Neural cell (in vitro differentiated cells): ENCODE data around the gene INHA. TPM values are rescaled to one million over a fixed set of nuclear protein-coding genes. Genes with fewer than 3 reads are reported as not detected.

ENCODE experiments used
- H2AFZ ChIP-seq: fragments of 200-600, 300-800 bp; sonication (generic), shearing (Covaris generic); 2 replicates; pipeline ENCODE4 v1.6.0; 2014; ENCODE audit warnings: low read depth, mild to moderate bottlenecking, antibody characterized with exemption, low read length, moderate library complexity
- H3F3A ChIP-seq: fragments of 200-600 bp; shearing (Covaris generic); 2 replicates; pipeline ENCODE4 v1.6.1; 2016; ENCODE audit warnings: mild to moderate bottlenecking, moderate library complexity, mixed read lengths, antibody characterized with exemption, low read length; ENCODE audit not compliant: insufficient read depth, poor library complexity, severe bottlenecking
- H3K27ac ChIP-seq: fragments of 200-600, 300-800 bp; sonication (generic), shearing (Covaris generic); 2 replicates; pipeline ENCODE4 v1.5.1; 2014; ENCODE audit warnings: mild to moderate bottlenecking, low read length, moderate library complexity
- H3K27me3 ChIP-seq: fragments of 300-800, 200-600 bp; sonication (generic), shearing (Covaris generic); 2 replicates; pipeline ENCODE4 v1.6.0; 2014; ENCODE audit warnings: mild to moderate bottlenecking, low read depth, low read length, moderate library complexity; ENCODE audit not compliant: insufficient read depth
- H3K36me3 ChIP-seq: fragments of 300-800, 200-600 bp; sonication (generic), shearing (Covaris generic); 2 replicates; pipeline ENCODE4 v1.5.1; 2014; ENCODE audit warnings: mild to moderate bottlenecking, antibody characterized with exemption, low read length, moderate library complexity; ENCODE audit not compliant: insufficient read depth
- H3K4me2 ChIP-seq: fragments of 300-800, 200-600 bp; sonication (generic), shearing (Covaris generic); 2 replicates; pipeline ENCODE4 v1.6.0; 2014; ENCODE audit warnings: mild to moderate bottlenecking, low read length
- H3K4me3 ChIP-seq: fragments of 300-800, 200-600 bp; sonication (generic), shearing (Covaris generic); 2 replicates; pipeline ENCODE4 v1.5.1; 2014; ENCODE audit warnings: mild to moderate bottlenecking, low read length, moderate library complexity
- H3K79me2 ChIP-seq: fragments of 200-600 bp; shearing (Covaris generic); replicated peaks from 2 replicates; pipeline ENCODE4 v1.6.0; 2014; ENCODE audit warnings: mild to moderate bottlenecking, low read length, moderate library complexity; ENCODE audit not compliant: insufficient read depth
- H3K9ac ChIP-seq: fragments of 300-800, 200-600 bp; sonication (generic), shearing (Covaris generic); 2 replicates; pipeline ENCODE4 v1.6.1; 2016; ENCODE audit warnings: mild to moderate bottlenecking, low read length, mixed read lengths
- H3K9me2 ChIP-seq: fragments of 200-600 bp; shearing (Covaris generic); 2 replicates; pipeline ENCODE4 v1.6.1; 2016; ENCODE audit warnings: mild to moderate bottlenecking, low read length, mixed read lengths; ENCODE audit not compliant: insufficient read depth
- H3K9me3 ChIP-seq: fragments of 200-600, 300-800 bp; sonication (generic), shearing (Covaris generic); 2 replicates; pipeline ENCODE4 v1.6.1; 2016; ENCODE audit warnings: mild to moderate bottlenecking, mixed run types, low read length, moderate library complexity, mixed read lengths
- H4K20me1 ChIP-seq: fragments of 200-600 bp; shearing (Covaris generic); 2 replicates; pipeline ENCODE4 v1.6.1; 2016; ENCODE audit warnings: mild to moderate bottlenecking, mixed run types; ENCODE audit not compliant: insufficient read depth
- EP300 ChIP-seq: fragments of 450-650 bp; conservative IDR thresholded peaks from 2 replicates; pipeline ENCODE4 v1.6.1; 2014; ENCODE audit warnings: antibody characterized with exemption, mild to moderate bottlenecking, moderate library complexity; ENCODE audit not compliant: poor library complexity, severe bottlenecking
- EZH2 ChIP-seq: fragments of 200-600, 300-800 bp; shearing (Covaris generic), sonication (generic); IDR thresholded peaks from 2 replicates; pipeline ENCODE4 v1.6.1; 2014; ENCODE audit warnings: antibody characterized with exemption, low read length, borderline replicate concordance, mild to moderate bottlenecking; ENCODE audit not compliant: insufficient read depth, poor library complexity, severe bottlenecking
- MXI1 ChIP-seq: fragments of 450-650 bp; conservative IDR thresholded peaks from 2 replicates; pipeline ENCODE4 v1.6.1; 2014; ENCODE audit warnings: antibody characterized with exemption, mild to moderate bottlenecking; ENCODE audit not compliant: poor library complexity, severe bottlenecking
- POLR2AphosphoS5 ChIP-seq: IDR thresholded peaks from 2 replicates; pipeline ENCODE4 v1.6.1; 2012
- RAD21 ChIP-seq: fragments of 450-650 bp; conservative IDR thresholded peaks from 2 replicates; pipeline ENCODE4 v1.6.1; 2014; ENCODE audit warnings: antibody characterized with exemption, mild to moderate bottlenecking, moderate library complexity
- SMC3 ChIP-seq: fragments of 450-650 bp; conservative IDR thresholded peaks from 2 replicates; pipeline ENCODE4 v1.6.1; 2014; ENCODE audit warnings: antibody characterized with exemption, mild to moderate bottlenecking, moderate library complexity; ENCODE audit not compliant: poor library complexity
- TAF1 ChIP-seq: IDR thresholded peaks from 2 replicates; pipeline ENCODE4 v1.6.1; 2012; ENCODE audit warnings: low read depth
- polyA plus RNA-seq: library from polyadenylated mRNA; depleted of rRNA; stranded (reverse); fragments of >200 nt; gene quantifications from 2 replicates; pipeline ENCODE4 v1.2.3, GENCODE V29; 2014
- TF ChIP-seq, protein P1 (sequence below): fragments of 450-650 bp; IDR thresholded peaks from 2 replicates; pipeline ENCODE4 v1.5.1; 2014; ENCODE audit warnings: antibody characterized with exemption, mild to moderate bottlenecking, moderate library complexity; ENCODE audit not compliant: poor library complexity, severe bottlenecking
- TF ChIP-seq, protein P2 (sequence below): IDR thresholded peaks from 2 replicates; pipeline ENCODE4 v1.6.1; 2012; ENCODE audit warnings: borderline replicate concordance

INHA gene
- polyA plus RNA-seq, 1 donor from 2014 or later: 2.7 TPM

DNA sequence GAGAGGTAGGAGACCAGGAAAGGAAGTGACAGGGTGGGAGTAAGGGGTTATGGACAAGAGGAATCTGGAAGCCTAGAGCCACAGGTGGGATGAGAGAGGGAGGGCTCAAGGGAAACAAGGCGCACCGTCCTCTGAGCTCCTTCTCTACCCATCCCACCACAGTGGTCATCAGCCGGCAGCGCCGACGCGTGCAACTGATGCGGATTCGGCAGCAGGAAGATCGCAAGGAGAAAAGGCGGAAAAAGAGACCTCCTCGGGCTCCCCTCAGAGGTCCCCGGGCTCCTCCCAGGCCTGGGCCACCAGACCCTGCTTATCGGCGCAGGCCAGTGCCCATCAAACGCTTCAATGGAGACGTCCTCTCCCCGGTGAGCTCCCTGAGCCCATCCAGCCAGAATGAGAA lies 23.1 kb upstream of the INHA start:
- Histone ChIP-seq H3K9me2 (no peaks in the 10 kb centered on the region), H3K79me2 (peaks cover 17% of the 10 kb centered on the region), H3K9me3 (no peaks in the 10 kb centered on the region), H3K27me3 (peaks cover 3% of the 10 kb centered on the region), H3K36me3 (no peaks in the 10 kb centered on the region), H3K9ac (no peak overlapping the region), H3K4me3 (no peak overlapping the region), H2AFZ (no peak overlapping the region), H3K27ac (no peak overlapping the region), H3F3A (no peaks in the 10 kb centered on the region), H3K4me2 (no peak overlapping the region), H4K20me1 (peaks cover 2% of the 10 kb centered on the region)
- TF ChIP-seq TAF1 (no peak), POLR2AphosphoS5 (no peak), SMC3 (no peak), RAD21 (no peak), EZH2 (no peak), EP300 (no peak), MXI1 (no peak)
- TF ChIP-seq, protein P1, sequence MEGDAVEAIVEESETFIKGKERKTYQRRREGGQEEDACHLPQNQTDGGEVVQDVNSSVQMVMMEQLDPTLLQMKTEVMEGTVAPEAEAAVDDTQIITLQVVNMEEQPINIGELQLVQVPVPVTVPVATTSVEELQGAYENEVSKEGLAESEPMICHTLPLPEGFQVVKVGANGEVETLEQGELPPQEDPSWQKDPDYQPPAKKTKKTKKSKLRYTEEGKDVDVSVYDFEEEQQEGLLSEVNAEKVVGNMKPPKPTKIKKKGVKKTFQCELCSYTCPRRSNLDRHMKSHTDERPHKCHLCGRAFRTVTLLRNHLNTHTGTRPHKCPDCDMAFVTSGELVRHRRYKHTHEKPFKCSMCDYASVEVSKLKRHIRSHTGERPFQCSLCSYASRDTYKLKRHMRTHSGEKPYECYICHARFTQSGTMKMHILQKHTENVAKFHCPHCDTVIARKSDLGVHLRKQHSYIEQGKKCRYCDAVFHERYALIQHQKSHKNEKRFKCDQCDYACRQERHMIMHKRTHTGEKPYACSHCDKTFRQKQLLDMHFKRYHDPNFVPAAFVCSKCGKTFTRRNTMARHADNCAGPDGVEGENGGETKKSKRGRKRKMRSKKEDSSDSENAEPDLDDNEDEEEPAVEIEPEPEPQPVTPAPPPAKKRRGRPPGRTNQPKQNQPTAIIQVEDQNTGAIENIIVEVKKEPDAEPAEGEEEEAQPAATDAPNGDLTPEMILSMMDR: no peak
- TF ChIP-seq, protein P2, sequence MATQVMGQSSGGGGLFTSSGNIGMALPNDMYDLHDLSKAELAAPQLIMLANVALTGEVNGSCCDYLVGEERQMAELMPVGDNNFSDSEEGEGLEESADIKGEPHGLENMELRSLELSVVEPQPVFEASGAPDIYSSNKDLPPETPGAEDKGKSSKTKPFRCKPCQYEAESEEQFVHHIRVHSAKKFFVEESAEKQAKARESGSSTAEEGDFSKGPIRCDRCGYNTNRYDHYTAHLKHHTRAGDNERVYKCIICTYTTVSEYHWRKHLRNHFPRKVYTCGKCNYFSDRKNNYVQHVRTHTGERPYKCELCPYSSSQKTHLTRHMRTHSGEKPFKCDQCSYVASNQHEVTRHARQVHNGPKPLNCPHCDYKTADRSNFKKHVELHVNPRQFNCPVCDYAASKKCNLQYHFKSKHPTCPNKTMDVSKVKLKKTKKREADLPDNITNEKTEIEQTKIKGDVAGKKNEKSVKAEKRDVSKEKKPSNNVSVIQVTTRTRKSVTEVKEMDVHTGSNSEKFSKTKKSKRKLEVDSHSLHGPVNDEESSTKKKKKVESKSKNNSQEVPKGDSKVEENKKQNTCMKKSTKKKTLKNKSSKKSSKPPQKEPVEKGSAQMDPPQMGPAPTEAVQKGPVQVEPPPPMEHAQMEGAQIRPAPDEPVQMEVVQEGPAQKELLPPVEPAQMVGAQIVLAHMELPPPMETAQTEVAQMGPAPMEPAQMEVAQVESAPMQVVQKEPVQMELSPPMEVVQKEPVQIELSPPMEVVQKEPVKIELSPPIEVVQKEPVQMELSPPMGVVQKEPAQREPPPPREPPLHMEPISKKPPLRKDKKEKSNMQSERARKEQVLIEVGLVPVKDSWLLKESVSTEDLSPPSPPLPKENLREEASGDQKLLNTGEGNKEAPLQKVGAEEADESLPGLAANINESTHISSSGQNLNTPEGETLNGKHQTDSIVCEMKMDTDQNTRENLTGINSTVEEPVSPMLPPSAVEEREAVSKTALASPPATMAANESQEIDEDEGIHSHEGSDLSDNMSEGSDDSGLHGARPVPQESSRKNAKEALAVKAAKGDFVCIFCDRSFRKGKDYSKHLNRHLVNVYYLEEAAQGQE: no peak

DNA sequence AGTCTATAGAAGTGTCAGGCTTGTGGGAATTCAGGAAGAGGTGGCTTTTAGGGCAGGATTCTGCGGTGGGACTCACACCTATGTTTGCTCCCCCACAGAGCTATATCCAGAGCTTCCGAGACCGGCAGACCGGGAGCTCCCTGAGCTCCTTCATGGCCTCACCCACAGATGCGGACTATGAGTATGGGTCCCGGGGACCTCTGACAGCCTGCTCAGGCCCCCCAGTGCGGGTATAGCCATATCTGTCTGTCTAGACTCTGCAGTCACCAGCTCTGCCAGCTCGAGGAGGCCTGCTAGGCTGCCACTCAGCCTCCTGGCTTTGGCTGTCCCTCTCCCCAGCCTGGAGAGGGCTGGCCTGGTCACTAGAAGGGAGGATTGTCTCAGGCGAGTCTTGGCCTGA lies 22.5 kb upstream of the INHA start:
- Histone ChIP-seq H3K9me3 (no peaks in the 10 kb centered on the region), H3K4me2 (no peak overlapping the region), H3K27me3 (peaks cover 3% of the 10 kb centered on the region), H4K20me1 (peaks cover 2% of the 10 kb centered on the region), H3K4me3 (no peak overlapping the region), H3K79me2 (peaks cover 10% of the 10 kb centered on the region), H2AFZ (no peak overlapping the region), H3K9ac (no peak overlapping the region), H3K9me2 (no peaks in the 10 kb centered on the region), H3F3A (no peaks in the 10 kb centered on the region), H3K36me3 (no peaks in the 10 kb centered on the region), H3K27ac (no peak overlapping the region)
- TF ChIP-seq EZH2 (no peak), RAD21 (no peak), TAF1 (no peak), EP300 (no peak), POLR2AphosphoS5 (no peak), MXI1 (no peak), SMC3 (no peak)
- TF ChIP-seq, protein P1: no peak
- TF ChIP-seq, protein P2: no peak
